Measurements from ENCODE around the gene SIAH2. TPM values are rescaled to one million over a fixed set of nuclear protein-coding genes. Genes with fewer than 3 reads are reported as not detected.
A peak's percentile ranks its signal among the peaks of the same experiment; 100 is the strongest.

The SIAH2 gene
- total RNA-seq, 1 donor from 2014 or later: 18.2 TPM

DNA sequence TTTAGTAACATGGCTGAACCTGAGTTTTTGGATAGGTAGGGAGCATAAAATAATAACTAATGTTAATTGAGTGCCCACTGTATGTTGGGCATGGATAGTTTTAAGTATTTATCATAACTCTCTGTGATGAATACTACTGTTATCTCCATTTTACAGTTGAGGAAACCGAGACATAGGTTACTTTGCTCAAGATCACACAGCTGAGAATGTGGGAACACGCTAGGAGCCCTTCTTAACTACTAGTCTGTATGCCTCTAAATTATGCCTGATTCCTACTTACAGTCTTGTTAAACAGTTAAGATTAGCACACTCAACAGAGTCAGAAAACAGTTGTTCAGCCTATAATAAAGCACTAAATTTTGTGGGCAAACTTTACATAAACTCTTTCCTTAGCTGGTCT, 2.0 kb upstream of the SIAH2 start:
- peak overlapping the region; percentile 99 for H3K27ac Mint-ChIP-seq
- peak overlapping the region; percentile 98 for H3K4me3 Mint-ChIP-seq
- DNase-seq (ENCODE audit: extremely low spot score, unreplicated experiment): no peak
- peaks cover 8% of the 10 kb centered on the region for H3K27me3 Mint-ChIP-seq
- H3K36me3 Mint-ChIP-seq: no peaks in the 10 kb centered on the region
- no peak for TF ChIP-seq CTCF (conservative IDR thresholded peaks at IDR 0.05)
- H3K4me1 Mint-ChIP-seq (ENCODE audit: unreplicated experiment): peaks cover 29% of the 10 kb centered on the region
- H3K9me3 Mint-ChIP-seq: no peaks in the 10 kb centered on the region

- Mint-ChIP-seq H3K4me3 (peak overlapping the region; percentile 98), H3K36me3 (peaks cover 1% of the 10 kb centered on the region), H3K27me3 (peaks cover 8% of the 10 kb centered on the region), H3K4me1 (ENCODE audit: unreplicated experiment) (peaks cover 33% of the 10 kb centered on the region), H3K27ac (peak overlapping the region; percentile 99), H3K9me3 (no peaks in the 10 kb centered on the region)
- no peak for DNase-seq (ENCODE audit: extremely low spot score, unreplicated experiment)
- no peak for TF ChIP-seq CTCF (conservative IDR thresholded peaks at IDR 0.05)
Observed at GRCh38 chr3:150764566-150764965, 1.6 kb upstream of the SIAH2 start.

- peaks cover 35% of the 10 kb centered on the region for H3K4me1 Mint-ChIP-seq (ENCODE audit: unreplicated experiment)
- no peaks in the 10 kb centered on the region for H3K9me3 Mint-ChIP-seq
- H3K27me3 Mint-ChIP-seq: peaks cover 8% of the 10 kb centered on the region
- H3K27ac Mint-ChIP-seq: peak overlapping the region; percentile 99
- peak; percentile 59 for TF ChIP-seq CTCF (conservative IDR thresholded peaks at IDR 0.05)
- H3K4me3 Mint-ChIP-seq: peak overlapping the region; percentile 98
- peaks cover 5% of the 10 kb centered on the region for H3K36me3 Mint-ChIP-seq
- DNase-seq (ENCODE audit: extremely low spot score, unreplicated experiment): no peak
Observed at GRCh38 chr3:150763841-150764483, 993 bp upstream of the SIAH2 start.

DNA sequence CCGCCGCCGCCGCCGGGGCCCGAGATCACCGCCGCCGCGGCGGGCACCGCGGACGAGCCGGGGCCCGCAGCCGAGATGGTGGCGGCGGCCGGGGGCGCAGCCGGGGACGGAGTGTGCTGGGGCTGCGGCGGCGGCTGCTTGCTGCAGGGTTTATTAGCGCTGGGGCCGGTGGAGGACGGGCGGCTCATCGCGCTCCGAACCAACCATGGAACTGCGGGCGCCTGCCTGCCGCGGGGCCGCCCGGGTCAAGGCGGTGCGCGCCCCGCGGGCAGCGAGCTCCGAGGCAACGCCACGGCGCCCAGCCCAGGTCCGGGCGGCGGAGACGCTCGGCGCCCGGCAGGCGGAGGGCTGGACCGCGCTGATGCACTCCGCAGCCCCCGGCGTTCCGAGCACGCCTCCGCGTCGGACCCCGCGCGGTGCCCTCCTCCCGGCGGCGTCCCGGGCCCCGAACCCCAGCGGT, 277 bp downstream of the SIAH2 start:
- Mint-ChIP-seq H3K27me3 (peaks cover 8% of the 10 kb centered on the region), H3K4me1 (ENCODE audit: unreplicated experiment) (peaks cover 42% of the 10 kb centered on the region), H3K9me3 (peaks cover 3% of the 10 kb centered on the region), H3K27ac (peak overlapping the region; percentile 90), H3K4me3 (peak overlapping the region; percentile 95), H3K36me3 (peaks cover 11% of the 10 kb centered on the region)
- DNase-seq (ENCODE audit: extremely low spot score, unreplicated experiment): no peak
- TF ChIP-seq CTCF (conservative IDR thresholded peaks at IDR 0.05): no peak

- peak overlapping the region; percentile 90 for H3K27ac Mint-ChIP-seq
- DNase-seq (ENCODE audit: extremely low spot score, unreplicated experiment): no peak
- TF ChIP-seq CTCF (conservative IDR thresholded peaks at IDR 0.05): no peak
- peaks cover 42% of the 10 kb centered on the region for H3K4me1 Mint-ChIP-seq (ENCODE audit: unreplicated experiment)
- H3K27me3 Mint-ChIP-seq: peaks cover 8% of the 10 kb centered on the region
- peaks cover 3% of the 10 kb centered on the region for H3K9me3 Mint-ChIP-seq
- peaks cover 11% of the 10 kb centered on the region for H3K36me3 Mint-ChIP-seq
- peak overlapping the region; percentile 95 for H3K4me3 Mint-ChIP-seq
Observed at GRCh38 chr3:150761831-150762661, 923 bp downstream of the SIAH2 start.
